ENCODE data around the gene KCP.

KCP gene

DNA sequence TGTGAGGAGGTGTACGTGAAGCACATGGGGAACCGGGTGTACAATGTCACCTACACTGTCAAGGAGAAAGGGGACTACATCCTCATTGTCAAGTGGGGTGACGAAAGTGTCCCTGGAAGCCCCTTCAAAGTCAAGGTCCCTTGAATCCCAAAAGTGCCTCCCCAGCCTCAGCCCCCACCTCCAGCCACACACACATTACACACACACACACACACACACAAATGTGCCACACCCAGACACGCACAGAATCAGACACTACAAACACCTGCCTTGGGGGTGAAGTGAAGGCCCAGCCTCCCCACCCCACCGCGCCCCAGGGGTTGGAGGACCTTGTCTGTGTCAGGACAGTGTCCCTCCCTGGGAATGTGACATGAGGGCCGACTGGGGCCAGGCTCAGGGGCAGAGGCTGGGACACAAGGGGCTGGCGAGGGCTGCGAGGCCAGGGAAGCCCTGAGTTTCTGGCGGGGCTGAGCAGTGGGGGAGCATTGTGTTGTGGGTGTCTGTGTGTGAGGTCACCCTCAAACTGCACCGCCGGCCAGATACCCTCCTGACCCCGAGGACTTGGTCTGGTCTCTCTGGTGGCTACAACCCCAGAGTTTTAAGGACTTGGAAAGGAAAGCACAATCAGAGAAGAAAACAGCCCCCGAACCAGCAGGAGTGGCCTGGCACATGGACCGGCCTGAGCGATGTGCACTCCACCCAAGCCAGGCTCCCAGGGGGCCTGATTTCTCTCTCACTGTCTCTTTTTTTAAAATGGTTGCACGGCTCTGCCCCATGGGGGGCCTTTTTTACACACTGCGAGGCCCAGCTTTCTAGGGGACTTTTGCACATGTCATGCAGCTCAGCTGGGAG, 51.9 kb downstream of the KCP start:
- H3K4me3 ChIP-seq (ENCODE audit: low read depth, low read length): no peak overlapping the region
- TF ChIP-seq CTCF (IDR thresholded peaks at IDR 0.05; ENCODE audit: low read depth, low read length): no peak

DNA sequence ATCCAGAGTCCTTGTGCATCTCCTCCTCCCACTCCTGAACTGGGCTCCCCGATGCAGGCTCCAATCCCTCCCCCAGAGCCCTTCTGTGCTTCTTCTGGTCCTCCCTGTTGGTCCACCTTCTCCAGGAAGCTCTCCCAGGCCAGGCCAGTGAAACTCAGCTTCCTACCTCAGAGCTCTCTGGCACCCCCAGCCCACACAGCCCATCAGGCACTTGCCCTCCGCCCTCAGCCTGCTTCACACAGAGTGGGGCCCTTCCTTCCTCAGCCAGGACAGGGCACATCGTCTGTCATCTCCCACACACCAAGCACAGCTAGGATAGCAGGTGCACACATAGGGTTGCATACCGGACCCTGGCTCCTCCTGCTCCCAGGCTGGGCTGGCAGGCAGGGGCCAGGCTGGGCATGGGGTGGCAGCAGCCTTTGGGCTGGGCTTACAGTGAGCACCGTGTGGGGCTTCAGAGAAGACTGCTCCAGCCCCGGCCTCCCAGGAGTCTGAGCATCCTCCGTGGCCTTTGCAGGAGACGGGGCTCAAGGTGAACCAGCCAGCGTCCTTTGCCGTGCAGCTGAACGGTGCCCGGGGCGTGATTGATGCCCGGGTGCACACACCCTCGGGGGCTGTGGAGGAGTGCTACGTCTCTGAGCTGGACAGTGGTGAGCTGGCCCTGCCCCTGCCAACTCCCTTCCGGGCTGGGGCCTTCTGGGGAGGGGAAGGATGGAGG, 54.3 kb downstream of the KCP start:
- TF ChIP-seq CTCF (IDR thresholded peaks at IDR 0.05; ENCODE audit: low read depth, low read length): no peak
- H3K4me3 ChIP-seq (ENCODE audit: low read depth, low read length): no peak overlapping the region

DNA sequence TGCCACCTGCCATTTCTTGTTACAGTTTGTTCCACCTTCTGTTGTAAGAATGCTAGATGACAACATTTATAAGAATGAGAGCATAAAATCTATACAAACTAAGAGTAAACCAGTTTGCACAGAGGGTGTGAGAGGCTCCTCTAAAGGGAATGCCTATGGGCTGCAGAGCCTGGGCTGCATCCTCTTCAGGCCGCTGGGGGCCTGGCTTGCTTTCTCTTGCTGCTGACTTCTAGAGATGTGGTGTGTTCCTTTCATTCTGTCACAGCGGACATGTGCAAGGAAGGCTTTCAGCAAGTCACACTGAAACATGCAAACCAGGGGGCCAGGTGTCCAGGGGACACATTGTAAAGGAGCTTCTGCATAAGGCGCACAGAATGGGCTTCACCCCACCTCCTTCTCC, 55.0 kb downstream of the KCP start:
- no peak overlapping the region for H3K4me3 ChIP-seq (ENCODE audit: low read depth, low read length)

GRCh38 chr7:128854396-128854795, 56.1 kb downstream of the KCP start:
- H3K4me3 ChIP-seq (ENCODE audit: low read depth, low read length): no peak overlapping the region
- TF ChIP-seq CTCF (IDR thresholded peaks at IDR 0.05; ENCODE audit: low read depth, low read length): no peak

More for the DNA sequence above, 55.0 kb downstream of the KCP start:
- TF ChIP-seq CTCF (IDR thresholded peaks at IDR 0.05; ENCODE audit: low read depth, low read length): no peak

DNA sequence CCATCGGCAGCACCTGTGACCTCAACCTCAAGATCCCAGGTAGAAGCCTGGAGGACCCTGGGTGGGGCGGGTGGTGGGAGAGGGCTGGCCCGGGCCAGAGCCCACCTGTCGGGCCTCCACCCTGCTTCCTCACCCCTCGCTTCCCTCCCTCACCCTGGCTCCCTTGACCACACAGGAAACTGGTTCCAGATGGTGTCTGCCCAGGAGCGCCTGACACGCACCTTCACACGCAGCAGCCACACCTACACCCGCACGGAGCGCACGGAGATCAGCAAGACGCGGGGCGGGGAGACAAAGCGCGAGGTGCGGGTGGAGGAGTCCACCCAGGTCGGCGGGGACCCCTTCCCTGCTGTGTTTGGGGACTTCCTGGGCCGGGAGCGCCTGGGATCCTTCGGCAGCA, 56.7 kb downstream of the KCP start:
- H3K4me3 ChIP-seq (ENCODE audit: low read depth, low read length): no peak overlapping the region
- no peak for TF ChIP-seq CTCF (IDR thresholded peaks at IDR 0.05; ENCODE audit: low read depth, low read length)

- TF ChIP-seq CTCF (IDR thresholded peaks at IDR 0.05; ENCODE audit: low read depth, low read length): no peak
- no peak overlapping the region for H3K4me3 ChIP-seq (ENCODE audit: low read depth, low read length)
Observed at GRCh38 chr7:128852537-128853254, 57.8 kb downstream of the KCP start.
